HFFc6 (cell line): ENCODE results near the gene HTRA3. TPM values are rescaled to one million over a fixed set of nuclear protein-coding genes. Genes with fewer than 3 reads are reported as not detected.

Experiments
- DNase-seq: peaks from one replicate; pipeline ENCODE4 v3.0.0-alpha.2; 2018
- H3K27ac Mint-ChIP-seq: 2 replicates; pipeline ENCODE4 v1.8.0; 2020; ENCODE audit warnings: mild to moderate bottlenecking, mixed read lengths
- H3K27me3 Mint-ChIP-seq: 2 replicates; pipeline ENCODE4 v1.8.0; 2021; ENCODE audit warnings: mild to moderate bottlenecking, moderate library complexity, mixed read lengths; ENCODE audit not compliant: insufficient read depth
- H3K36me3 Mint-ChIP-seq: 2 replicates; pipeline ENCODE4 v1.8.0; 2021; ENCODE audit warnings: low read depth, mixed read lengths
- H3K4me1 Mint-ChIP-seq: 2 replicates; pipeline ENCODE4 v1.8.0; 2020; ENCODE audit warnings: low read depth, mixed read lengths
- H3K4me3 Mint-ChIP-seq: 2 replicates; pipeline ENCODE4 v1.8.0; 2020; ENCODE audit warnings: mild to moderate bottlenecking, moderate library complexity, mixed read lengths
- H3K9me3 Mint-ChIP-seq: 2 replicates; pipeline ENCODE4 v1.8.0; 2020; ENCODE audit warnings: mild to moderate bottlenecking, mixed read lengths
- total RNA-seq, 6 experiments: library from RNA; stranded (reverse); fragmentation: NEBNext Ultra II Directional; extraction: Animal tissue kit (Norgen Biotek cat#: 25700); gene quantifications; 2 replicates in 1 of 6; 3 replicates in 5 of 6; pipeline ENCODE4 v1.2.3, GENCODE V29; 2021
- TF ChIP-seq, protein P1 (sequence below): fragments of 200-600 bp; sonication (generic); IDR thresholded peaks from 2 replicates; pipeline ENCODE4 v1.5.0; 2021; ENCODE audit warnings: antibody characterized with exemption, mild to moderate bottlenecking

HTRA3 gene
- total RNA-seq, 6 experiments from 2014 or later: 4.2 to 7.0 (median 4.8) TPM

DNA sequence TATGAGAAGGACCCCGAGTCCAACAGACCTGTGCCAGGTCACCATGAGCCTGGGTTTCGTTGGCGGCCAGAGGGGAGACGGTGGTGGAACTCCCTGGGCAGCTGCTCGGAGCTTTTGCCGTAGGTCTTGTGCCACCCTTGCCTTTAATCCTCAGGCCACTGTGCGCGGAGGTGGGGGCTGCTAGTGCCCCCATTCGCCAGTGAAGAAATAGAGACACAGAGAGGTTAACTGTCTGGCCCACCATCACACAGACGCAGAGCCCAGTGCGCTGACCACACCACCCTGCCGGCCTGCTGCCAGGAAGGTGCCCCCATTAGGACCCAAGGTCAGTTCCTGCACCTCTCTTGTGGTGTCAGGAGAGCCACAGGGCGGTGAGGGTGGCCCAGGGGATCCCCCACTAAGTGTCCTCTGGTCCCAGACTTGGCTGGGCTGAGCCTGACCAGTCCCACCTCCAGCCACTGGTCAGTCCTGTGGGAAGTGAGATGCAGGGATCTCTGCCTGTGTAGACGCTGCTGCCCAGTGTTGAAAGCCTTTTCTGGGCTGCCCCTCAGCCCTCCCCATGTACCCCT lies 28.3 kb upstream of the HTRA3 start:
- DNase-seq: no peak
- Mint-ChIP-seq H3K36me3 (no peaks in the 10 kb centered on the region), H3K27ac (no peak overlapping the region), H3K27me3 (peaks cover 5% of the 10 kb centered on the region), H3K4me1 (no peaks in the 10 kb centered on the region), H3K4me3 (no peak overlapping the region), H3K9me3 (no peaks in the 10 kb centered on the region)
- TF ChIP-seq, protein P1, sequence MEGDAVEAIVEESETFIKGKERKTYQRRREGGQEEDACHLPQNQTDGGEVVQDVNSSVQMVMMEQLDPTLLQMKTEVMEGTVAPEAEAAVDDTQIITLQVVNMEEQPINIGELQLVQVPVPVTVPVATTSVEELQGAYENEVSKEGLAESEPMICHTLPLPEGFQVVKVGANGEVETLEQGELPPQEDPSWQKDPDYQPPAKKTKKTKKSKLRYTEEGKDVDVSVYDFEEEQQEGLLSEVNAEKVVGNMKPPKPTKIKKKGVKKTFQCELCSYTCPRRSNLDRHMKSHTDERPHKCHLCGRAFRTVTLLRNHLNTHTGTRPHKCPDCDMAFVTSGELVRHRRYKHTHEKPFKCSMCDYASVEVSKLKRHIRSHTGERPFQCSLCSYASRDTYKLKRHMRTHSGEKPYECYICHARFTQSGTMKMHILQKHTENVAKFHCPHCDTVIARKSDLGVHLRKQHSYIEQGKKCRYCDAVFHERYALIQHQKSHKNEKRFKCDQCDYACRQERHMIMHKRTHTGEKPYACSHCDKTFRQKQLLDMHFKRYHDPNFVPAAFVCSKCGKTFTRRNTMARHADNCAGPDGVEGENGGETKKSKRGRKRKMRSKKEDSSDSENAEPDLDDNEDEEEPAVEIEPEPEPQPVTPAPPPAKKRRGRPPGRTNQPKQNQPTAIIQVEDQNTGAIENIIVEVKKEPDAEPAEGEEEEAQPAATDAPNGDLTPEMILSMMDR: no peak

DNA sequence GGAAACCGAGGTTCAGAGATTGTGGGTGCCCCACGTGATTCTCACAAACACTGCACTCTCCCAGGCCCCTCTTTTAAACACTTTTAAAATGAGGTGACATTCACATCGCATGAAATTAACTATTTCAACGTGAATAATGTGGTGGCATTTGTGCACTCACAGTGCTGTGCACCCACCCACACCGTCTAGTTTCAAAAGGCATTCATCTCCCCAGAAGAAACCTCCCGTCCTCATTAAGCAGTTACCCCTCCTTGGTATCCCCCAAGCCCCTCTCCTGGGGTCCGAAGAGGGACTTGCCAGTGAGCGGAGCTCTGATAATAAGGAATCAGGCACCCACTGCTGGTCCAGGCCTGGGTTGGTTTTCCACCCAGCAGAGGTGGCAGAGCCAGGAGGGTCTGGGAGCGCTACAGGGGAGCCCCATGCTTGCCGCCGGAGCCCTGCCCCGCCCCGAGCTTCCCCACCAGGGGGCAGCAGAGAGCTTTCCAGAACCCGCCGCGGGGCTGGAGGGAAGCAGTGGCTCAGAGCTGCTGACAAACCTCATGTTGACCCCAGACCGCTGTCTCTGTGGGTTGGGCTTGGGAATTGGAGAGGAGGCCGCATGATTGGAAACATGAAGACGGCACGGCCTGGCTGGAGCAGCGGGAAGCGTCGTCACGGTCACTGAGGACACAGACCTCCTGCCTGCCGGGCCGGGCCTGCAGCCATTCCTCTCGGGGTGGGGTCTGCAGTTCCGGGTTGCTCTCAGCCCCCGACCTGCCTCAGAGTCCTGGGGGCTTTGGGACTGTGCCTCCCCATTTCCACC lies 27.5 kb upstream of the HTRA3 start:
- H3K9me3 Mint-ChIP-seq: no peaks in the 10 kb centered on the region
- H3K4me3 Mint-ChIP-seq: no peak overlapping the region
- TF ChIP-seq, protein P1: peak; percentile 100
- peak; percentile 64 for DNase-seq
- no peaks in the 10 kb centered on the region for H3K4me1 Mint-ChIP-seq
- H3K27me3 Mint-ChIP-seq: peaks cover 6% of the 10 kb centered on the region
- no peaks in the 10 kb centered on the region for H3K36me3 Mint-ChIP-seq
- H3K27ac Mint-ChIP-seq: no peak overlapping the region

DNA sequence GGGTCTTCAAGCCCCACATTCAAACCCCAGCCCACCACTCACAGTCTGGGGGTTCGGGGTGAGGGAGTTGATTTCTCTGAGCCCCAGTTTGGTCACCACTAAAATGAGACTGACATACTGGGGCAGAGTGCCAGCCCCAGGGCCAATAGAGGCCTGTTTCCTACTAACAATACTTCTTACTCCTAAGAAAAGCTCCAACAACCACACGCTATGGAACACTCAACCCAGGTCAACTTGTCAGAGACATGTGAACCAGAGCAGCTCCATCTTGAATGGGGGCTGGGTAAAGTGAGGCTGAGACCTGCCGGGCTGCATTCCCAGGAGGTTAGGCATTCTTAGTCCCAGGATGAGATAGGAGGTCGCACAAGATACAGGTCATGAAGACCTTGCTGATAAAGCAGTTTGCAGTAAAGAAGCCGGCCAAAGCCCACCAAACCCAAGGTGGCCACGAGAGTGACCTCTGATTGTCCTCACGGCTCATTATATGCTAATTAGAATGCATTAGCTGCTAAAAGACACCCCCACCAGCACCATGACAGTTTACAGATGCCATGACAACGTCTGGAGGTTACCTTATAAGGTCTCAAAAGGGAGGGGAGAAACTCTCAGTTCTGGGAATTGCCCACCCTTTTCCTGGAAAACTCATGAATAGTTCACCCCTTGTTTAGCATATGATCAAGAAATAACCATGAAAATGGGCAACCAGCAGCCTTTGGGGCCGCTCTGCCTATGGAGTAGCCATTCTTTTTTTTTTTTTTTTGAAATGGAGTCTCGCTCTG lies 26.6 kb upstream of the HTRA3 start:
- Mint-ChIP-seq H3K4me1 (no peaks in the 10 kb centered on the region), H3K27me3 (peaks cover 6% of the 10 kb centered on the region), H3K4me3 (no peak overlapping the region), H3K36me3 (no peaks in the 10 kb centered on the region), H3K27ac (no peak overlapping the region), H3K9me3 (no peaks in the 10 kb centered on the region)
- no peak for DNase-seq
- TF ChIP-seq, protein P1: no peak

DNA sequence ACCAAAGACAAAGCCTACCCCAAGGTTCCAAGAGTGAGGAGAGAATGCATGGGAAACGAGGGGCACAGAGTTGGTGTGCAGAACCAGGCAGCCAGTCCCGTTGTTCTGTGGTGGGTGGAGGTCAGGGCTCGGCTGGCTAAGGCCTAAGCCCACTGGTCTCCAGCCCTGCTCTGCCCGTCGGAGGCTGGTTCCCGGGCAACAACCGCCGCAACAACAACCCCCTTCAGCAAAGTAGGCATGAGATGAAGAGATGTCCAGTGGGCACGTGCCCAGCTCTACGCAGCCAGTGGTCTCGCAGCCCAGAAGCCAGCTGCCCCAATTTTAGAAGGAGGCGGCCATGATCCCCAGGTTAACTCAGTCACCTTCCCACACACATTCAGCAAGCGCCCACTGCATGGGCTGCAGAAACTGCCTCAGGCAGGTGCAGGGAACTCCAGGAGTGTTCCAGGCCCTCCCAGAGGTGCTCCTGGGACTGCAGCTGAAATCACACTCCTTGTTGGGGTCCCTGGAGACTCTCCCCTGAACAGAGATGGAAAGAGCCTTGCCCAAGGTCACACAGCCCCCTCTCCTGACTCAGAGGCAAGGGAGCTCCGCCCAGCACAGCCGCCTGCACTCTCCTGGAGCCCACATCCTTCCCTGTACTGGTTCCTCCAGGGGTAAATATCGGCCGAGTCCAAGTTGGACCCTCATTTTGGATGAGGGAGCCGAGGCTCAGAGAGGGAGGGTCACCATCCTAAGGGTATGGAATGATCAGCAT lies 25.4 kb upstream of the HTRA3 start:
- no peak for DNase-seq
- no peaks in the 10 kb centered on the region for H3K36me3 Mint-ChIP-seq
- H3K4me3 Mint-ChIP-seq: no peak overlapping the region
- TF ChIP-seq, protein P1: no peak
- no peaks in the 10 kb centered on the region for H3K4me1 Mint-ChIP-seq
- no peaks in the 10 kb centered on the region for H3K9me3 Mint-ChIP-seq
- H3K27ac Mint-ChIP-seq: no peak overlapping the region
- peaks cover 8% of the 10 kb centered on the region for H3K27me3 Mint-ChIP-seq

DNA sequence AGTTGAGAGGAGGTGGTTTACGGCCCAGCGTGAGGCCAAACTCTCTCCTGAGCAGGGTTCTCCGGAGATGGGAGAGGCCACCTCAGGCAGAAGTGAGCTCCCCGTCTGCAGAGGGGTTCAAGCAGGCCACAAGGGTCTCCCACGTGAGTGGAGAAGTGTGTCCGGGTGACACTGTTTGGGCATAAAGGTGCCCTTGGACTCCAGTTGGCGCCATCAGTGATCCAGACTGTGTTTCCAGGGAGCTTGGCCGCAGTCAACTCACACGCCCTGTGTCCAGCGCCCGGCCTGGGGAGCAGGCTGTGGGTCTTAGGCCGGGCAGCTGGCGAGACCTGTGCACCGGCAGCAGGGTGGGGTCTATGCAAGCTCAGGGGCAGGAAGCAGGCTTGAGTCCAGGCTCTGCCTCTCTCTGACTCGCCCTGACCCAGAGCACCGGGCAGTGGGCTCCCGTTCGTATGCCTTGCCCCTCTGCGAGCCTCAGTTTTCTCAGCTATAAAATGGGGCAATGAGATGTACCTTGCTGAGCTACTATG lies 24.6 kb upstream of the HTRA3 start:
- Mint-ChIP-seq H3K4me1 (no peaks in the 10 kb centered on the region), H3K36me3 (no peaks in the 10 kb centered on the region), H3K27me3 (peaks cover 9% of the 10 kb centered on the region), H3K4me3 (no peak overlapping the region), H3K9me3 (no peaks in the 10 kb centered on the region), H3K27ac (no peak overlapping the region)
- TF ChIP-seq, protein P1: no peak
- no peak for DNase-seq
